SU-DHL-6 (cell line): Measurements from ENCODE around the gene TLL2.

Experiments used
- CTCF ChIP-seq: fragments of 200-600 bp; sonication (generic); IDR thresholded peaks from one replicate; pipeline ENCODE4 v1.5.1; 2017; ENCODE audit warnings: antibody characterized with exemption, mild to moderate bottlenecking, low read length, moderate library complexity; ENCODE audit not compliant: insufficient read depth, poor library complexity, severe bottlenecking
- EZH2phosphoT487 ChIP-seq: fragments of 200-600 bp; sonication (generic), shearing (Covaris generic); conservative IDR thresholded peaks from 2 replicates; pipeline ENCODE4 v1.6.1; 2018; ENCODE audit warnings: mild to moderate bottlenecking, antibody characterized with exemption, low read length, moderate library complexity, mixed read lengths

- TF ChIP-seq CTCF (no peak), EZH2phosphoT487 (no peak)
These were observed 144.8 kb downstream of the TLL2 start for GRCh38 chr10:96368971-96369370.
